Measurements from ENCODE around the gene MSRB3.
"Not testable (repeated sequence)": the region's sequence is repeated elsewhere in the genome, so short reads cannot be mapped to it uniquely, and the experiment has no call there.

The MSRB3 gene

GRCh38 chr12:65278576-65279368, at the start of gene MSRB3:
TSS of gene MSRB3 (plus strand) at chr12:65278683. CDS start at chr12:65308580, 29,897 bp downstream.
- DNase-seq = no peak

- no peak for DNase-seq
These were observed 49.0 kb upstream of the MSRB3 start for GRCh38 chr12:65229441-65229840.

- no peak for DNase-seq
These were observed 45.9 kb upstream of the MSRB3 start for GRCh38 chr12:65232476-65233077.

GRCh38 chr12:65237153-65237552, 41.3 kb upstream of the MSRB3 start:
- no peak for DNase-seq

GRCh38 chr12:65238609-65239008, 39.9 kb upstream of the MSRB3 start:
- DNase-seq = no peak

GRCh38 chr12:65248656-65249633, 29.5 kb upstream of the MSRB3 start:
- DNase-seq = peak; percentile 3

GRCh38 chr12:65252515-65252914, 26.0 kb upstream of the MSRB3 start:
- no peak for DNase-seq

GRCh38 chr12:65257986-65258385, 20.5 kb upstream of the MSRB3 start:
- DNase-seq = no peak

GRCh38 chr12:65259501-65259900, 19.0 kb upstream of the MSRB3 start:
- no peak for DNase-seq

GRCh38 chr12:65263777-65264176, 14.7 kb upstream of the MSRB3 start:
- no peak for DNase-seq

GRCh38 chr12:65266408-65266807, 12.1 kb upstream of the MSRB3 start:
- DNase-seq = no peak

GRCh38 chr12:65269603-65270002, 8.9 kb upstream of the MSRB3 start:
- DNase-seq = no peak

GRCh38 chr12:65274602-65275272, 3.7 kb upstream of the MSRB3 start:
- DNase-seq = no peak

GRCh38 chr12:65275627-65276026, 2.9 kb upstream of the MSRB3 start:
- DNase-seq = no peak

- no peak for DNase-seq
These were observed 1.5 kb upstream of the MSRB3 start for GRCh38 chr12:65276916-65277530.

- DNase-seq = no peak
These were observed 398 bp upstream of the MSRB3 start for GRCh38 chr12:65277994-65278575.

- no peak for DNase-seq
These were observed 1.1 kb downstream of the MSRB3 start for GRCh38 chr12:65279369-65280112.

- DNase-seq = no peak
These were observed 1.8 kb downstream of the MSRB3 start for GRCh38 chr12:65280306-65280705.

GRCh38 chr12:65282840-65283239, 4.4 kb downstream of the MSRB3 start:
- DNase-seq = no peak

- DNase-seq = not testable (repeated sequence)
These were observed 7.0 kb downstream of the MSRB3 start for GRCh38 chr12:65285532-65285931.

- DNase-seq = no peak
These were observed 8.9 kb downstream of the MSRB3 start for GRCh38 chr12:65287426-65287825.
